GM20431 (cell line): ENCODE results near the gene ANKRD13A.
"Not testable (repeated sequence)": the region's sequence is repeated elsewhere in the genome, so short reads cannot be mapped to it uniquely, and the experiment has no call there.

Experiments used
- in situ Hi-C: fragments of 300-500 bp; cut with MseI, MboI; formaldehyde crosslinking; loops from one replicate; pipeline ENCODE4 v1.15.0; 2020; ENCODE audit warnings: low sequenced_read_pairs; ENCODE audit not compliant: unreplicated experiment

The ANKRD13A gene

GRCh38 chr12:110004598-110004997 is 5.4 kb downstream of the ANKRD13A start:
- in situ Hi-C loops: no loop called here

DNA sequence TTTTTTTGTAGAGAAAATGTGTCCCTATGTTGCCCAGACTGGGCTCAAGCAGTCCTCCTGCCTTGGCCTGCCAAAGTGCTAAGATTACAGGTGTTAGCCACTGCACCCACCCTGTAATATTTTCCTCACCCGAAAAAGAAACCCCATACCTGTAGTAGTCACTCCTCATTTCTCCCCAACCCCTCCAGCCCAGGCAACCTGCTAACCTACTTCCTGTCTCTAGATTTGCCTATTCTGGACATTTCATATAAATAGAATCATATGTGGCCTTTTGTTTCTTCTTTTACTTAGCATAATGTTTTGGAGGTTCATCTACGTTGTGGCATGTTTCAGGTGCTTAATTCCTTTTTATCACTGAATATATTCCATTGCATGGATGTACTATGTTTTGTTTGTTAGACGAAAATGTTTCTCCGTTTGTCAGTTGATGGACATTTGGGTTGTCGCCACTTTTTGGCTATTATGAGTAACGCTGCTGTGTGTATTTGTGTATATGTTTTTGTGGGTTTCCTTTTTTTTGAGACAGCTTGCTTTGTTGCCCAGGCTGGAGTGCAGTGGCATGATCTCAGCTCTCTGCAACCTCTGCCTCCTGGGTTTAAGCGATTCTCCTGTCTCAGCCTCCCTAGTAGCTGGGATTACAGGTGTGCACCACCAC is 6.2 kb downstream of the ANKRD13A start:
- in situ Hi-C loops: no loop called here

DNA sequence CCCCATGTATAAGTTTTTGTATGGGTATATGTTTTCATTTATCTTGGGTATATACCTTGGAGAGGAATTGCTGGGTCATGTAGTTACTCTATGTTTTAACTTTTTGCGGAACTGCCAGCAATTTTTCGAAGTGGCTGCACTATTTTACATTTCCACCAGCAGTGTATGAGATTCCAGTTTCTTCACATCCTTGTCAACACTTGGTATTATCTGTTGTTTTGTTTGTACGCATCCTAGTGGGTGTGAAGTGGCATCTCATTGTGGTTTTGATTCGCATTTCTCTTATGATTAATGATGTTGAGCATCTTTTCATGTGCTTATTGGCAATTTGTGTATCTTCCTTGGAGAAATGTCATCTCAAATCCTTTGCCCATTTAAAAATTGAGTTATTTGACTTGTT is 6.9 kb downstream of the ANKRD13A start:
- in situ Hi-C loops: no loop called here

- in situ Hi-C loops: no loop called here
Observed at GRCh38 chr12:110007881-110008280, 8.7 kb downstream of the ANKRD13A start.

- in situ Hi-C loops: not testable (repeated sequence)
Observed at GRCh38 chr12:110008681-110009398, 9.6 kb downstream of the ANKRD13A start.

DNA sequence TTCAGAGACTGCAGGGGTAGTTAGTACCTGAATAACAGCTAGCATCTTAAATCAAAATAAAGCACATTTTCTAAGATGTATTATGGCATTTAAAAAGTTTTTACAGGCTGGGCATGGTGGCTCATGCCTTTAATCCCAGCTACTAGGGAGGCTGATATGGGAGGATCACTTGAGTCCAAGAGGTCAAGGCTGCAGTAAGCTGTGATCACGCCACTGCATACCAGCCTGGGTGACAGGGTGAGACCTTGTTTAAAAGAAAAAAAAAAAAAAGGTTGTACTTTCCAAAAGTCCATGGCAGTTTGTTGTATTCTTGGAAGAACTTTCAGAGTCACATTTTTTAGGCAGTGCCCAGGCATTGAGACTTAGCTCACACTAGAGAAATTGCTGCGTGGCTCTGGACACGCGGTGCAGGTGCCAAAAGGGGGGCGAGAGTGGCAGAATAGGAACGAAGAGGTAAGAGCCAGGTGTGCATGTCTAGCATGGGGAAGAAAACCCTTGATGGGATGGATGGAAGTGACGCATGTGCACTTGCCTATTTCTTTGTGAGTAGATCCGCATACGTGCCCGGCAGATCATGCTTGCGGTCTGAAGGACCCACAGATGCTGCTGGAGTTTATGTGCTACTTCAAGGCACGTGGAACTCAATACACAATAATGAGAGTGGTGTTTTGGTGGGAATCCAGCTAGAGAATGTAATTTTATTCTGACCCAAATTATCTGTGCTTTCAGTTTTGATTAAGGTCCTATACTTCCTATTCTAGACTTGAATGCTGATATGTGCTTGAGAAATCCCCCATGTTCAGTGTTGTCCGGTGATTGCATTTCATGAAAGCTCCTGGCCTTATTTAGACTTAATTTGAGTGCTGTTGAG is 11.9 kb downstream of the ANKRD13A start:
- in situ Hi-C loops: no loop called here

DNA sequence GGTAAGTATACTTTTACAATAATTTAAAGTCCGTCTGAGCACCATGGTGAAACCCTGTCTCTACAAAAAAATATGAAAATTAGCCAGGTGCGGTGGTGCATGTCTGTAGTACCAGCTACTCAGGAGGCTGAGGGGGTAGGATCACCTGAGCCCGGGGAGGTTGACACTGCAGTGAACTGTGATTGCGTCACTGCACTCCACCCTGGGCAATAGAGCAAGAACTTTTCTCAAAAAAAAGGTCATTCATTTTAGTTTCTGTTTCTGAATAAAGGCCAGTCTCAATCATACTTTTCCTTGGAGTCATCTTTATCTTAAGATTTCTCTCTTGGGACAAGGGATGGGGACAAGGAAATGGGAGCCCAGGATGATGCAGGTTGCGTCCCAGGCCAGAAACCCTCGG is 12.9 kb downstream of the ANKRD13A start:
- in situ Hi-C loops: no loop called here

- in situ Hi-C loops: no loop called here
Observed at GRCh38 chr12:110012659-110013058, 13.4 kb downstream of the ANKRD13A start.

- in situ Hi-C loops: no loop called here
Observed at GRCh38 chr12:110015132-110015531, 15.9 kb downstream of the ANKRD13A start.

DNA sequence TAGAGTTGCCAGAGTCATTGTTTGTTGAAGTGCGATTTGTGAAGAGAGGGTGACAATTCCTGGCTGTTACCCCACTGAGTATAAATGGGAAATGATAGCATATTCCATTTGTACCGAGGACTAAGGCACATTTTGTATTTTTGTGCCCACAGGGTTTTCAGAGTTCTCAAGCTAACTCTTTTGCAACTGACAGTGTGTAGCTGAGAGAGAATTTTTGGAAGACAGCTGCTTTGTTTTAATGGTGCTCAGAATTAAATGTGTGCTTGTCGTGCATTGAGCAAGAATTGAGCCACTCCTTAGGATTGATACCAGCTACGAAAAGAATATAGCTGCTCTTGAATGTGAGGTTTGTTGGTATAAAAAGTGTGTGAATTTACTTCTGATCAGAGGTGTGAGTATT is 21.7 kb downstream of the ANKRD13A start:
- in situ Hi-C loops: no loop called here

DNA sequence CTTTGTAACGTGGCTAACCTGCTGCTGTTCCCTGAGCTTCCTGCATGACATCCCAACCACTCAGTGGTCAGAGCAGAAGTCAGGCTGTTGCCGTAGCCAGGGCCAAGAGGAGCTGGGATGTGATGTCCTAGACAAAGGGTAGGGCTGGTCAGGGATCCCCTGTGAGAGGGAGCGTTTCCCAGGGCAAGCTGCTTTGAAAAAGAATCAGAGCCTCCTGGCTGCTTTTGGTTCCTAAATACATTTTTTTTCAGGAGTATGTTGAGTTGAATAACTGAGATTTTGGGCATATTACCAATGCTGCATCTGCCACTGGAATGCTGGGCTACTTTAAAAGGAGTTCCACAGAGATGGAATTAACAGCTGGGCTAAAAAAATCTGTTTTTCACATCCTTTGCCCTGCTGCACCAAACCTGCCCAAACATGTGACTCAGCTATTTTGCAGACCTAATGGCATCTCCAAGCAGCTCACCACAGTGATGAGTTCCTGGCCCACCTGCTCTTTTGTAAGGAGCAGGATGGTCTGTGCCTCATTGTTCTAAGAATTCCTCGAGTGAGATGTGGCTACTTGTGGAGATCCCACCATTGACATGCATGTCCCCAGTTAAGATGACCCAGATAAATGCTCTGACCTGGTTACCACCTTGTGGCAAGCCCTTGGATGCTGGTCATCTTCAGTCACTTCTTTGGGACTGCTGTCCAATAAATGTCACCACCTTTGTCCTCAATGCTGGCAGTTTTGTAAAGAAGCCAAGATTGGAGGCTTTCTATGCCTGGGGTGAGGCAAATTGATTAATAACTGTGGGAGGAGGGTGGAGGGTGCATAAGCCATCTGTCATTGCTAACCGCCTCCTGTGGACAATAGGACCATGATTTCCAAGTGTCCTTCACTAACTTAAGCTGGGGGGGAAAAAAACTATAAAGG is 24.1 kb downstream of the ANKRD13A start:
- in situ Hi-C loops: no loop called here

GRCh38 chr12:110024051-110024450 is 24.8 kb downstream of the ANKRD13A start:
- in situ Hi-C loops: no loop called here

DNA sequence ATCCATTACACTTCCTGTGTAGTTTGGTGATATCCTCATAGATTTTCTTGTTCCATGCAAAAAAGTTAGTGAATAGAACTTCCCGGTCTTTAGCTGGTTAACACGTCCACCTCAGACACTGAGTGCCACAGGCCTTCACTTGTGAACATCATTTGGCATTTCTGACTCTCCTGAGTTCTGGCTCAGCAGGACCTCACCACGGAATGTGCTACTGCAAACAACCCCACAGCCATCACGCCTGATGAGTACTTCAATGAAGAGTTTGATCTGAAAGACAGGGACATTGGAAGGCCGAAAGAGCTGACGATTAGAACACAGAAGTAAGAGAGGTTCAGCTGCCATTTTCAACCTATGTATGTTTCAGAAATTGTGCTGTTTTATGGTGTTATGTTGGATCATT is 29.1 kb downstream of the ANKRD13A start:
- in situ Hi-C loops: no loop called here

DNA sequence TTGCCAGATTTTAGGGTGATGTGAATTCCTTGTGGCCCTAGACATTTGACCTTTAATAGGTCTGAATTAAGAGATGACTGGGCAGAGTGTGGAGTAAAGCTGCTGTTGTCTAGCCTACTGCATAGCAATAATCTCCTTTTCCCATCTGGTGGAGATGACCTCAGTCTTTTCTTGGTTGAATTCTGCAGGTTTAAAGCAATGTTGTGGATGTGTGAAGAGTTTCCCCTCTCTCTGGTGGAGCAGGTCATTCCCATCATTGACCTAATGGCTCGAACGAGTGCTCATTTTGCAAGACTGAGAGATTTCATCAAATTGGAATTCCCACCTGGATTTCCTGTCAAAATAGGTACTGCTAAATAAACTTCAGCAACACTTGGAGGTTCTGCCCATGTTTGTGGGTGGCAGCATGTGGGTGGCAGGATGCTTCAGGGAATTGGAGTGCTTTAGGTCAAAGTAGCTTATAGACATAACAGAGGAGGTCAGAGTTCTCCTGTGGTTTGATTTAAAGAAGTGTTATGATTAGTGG is 30.1 kb downstream of the ANKRD13A start:
- in situ Hi-C loops: no loop called here

GRCh38 chr12:110033888-110034287 is 34.7 kb downstream of the ANKRD13A start:
- in situ Hi-C loops: no loop called here

DNA sequence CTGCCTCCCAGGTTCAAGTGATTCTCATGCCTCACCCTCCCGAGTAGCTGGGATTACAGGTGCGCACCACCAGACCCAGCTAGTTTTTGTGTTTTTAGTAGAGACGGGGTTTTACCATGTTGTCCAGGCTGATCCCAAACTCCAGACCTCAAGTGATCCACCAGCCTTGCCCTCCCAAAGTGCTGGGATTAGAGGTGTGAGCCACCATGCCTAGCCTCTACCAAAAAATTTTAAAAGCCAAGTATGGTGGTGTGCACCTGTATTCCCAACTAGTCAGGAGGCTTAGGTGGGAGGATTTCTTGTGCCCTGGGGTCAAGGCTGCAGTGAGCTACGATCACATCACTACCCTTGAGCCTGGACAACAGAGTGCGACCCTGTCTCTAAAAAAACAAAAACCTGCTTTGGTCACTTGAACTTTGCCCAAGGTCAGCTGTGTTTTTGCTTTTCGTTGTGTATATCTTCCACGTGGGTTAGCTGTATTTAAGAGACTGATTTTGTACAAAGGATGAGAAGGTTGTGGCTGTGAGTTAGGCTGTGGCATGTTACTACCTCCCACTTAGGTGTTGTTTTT is 36.4 kb downstream of the ANKRD13A start:
- in situ Hi-C loops: no loop called here

DNA sequence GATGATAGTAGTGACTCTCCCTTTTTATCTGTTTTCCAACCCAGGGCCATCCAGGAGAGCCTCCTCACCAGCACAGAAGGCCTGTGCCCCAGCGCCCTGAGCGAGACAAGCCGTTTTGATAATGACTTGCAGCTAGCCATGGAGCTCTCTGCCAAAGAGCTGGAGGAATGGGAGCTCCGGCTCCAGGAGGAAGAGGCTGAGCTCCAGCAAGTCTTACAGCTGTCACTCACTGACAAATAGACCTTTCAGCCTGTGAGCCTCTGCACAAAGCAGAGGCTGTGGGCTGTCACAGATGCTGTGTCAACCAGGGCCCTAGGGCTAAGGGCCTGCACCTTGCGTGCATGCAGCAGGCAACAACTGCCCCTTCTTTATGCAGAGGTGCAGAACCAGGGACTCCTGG is 38.1 kb downstream of the ANKRD13A start:
- in situ Hi-C loops: no loop called here

- in situ Hi-C loops: no loop called here
Observed at GRCh38 chr12:110038741-110039084, 39.5 kb downstream of the ANKRD13A start.

DNA sequence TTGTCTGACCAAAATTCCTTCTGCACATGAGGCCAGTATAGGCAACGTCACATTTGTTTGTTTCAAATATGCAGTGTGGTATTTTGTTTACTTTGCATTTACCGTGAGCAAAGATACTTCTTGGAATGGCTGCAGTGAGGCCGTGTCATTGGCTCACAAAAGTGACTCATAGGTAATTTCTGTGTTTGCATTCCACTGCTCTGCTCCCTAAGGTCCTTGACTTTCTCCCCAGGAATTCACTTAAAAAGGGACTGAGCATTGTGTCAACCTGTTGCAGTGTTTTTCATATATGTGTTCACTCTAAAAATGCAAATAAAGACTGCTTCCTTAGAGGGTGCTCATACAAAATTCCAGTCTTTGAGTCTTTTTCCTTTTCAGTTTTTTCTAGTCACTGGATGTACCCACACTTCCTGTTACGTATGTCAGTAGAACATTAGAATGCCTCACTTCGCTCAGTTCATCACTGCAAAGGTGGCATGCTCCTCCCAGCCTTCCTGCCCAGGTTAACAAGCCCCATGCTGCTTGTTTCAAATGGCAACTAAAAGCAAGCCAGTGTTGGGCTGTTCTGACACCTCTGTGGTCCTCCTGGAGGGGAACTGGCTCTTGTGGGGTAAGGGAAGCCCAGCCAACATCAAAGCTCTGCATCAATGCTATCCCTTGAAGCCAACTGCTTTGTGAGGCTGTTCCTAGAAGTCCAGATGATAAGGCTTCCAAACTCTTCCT is 40.0 kb downstream of the ANKRD13A start:
- in situ Hi-C loops: no loop called here
